H1 (cell line): Measurements from ENCODE around the gene LITAF. TPM values are rescaled to one million over a fixed set of nuclear protein-coding genes. Genes with fewer than 3 reads are reported as not detected.

Experiments used
- CHD7 ChIP-seq: fragments of 300-600 bp; sonication (generic); IDR thresholded peaks from 2 replicates; pipeline ENCODE4 v1.7.1; 2012; ENCODE audit warnings: low read length, moderate library complexity, mild to moderate bottlenecking, inconsistent platforms; ENCODE audit not compliant: insufficient replicate concordance
- polyA plus RNA-seq, 7 experiments: library from polyadenylated mRNA; depleted of rRNA in 3 of 7; stranded (reverse) in 5 of 7; unstranded in 2 of 7; fragments of >200 nt in 5 of 7; fragments of 200-250 nt in 2 of 7; gene quantifications; 1 replicate in 5 of 7; 2 replicates in 1 of 7; 4 replicates in 1 of 7; pipeline versions ENCODE4 v1.2.1 to v1.2.3, GENCODE V29; 2011 to 2013; ENCODE audit warnings: missing spikeins in 2 of 7, mixed read lengths in 2 of 7
- total RNA-seq: library from RNA; stranded (reverse); fragmentation: NEBNext Ultra II Directional; extraction: Animal tissue kit (Norgen Biotek cat#: 25700); gene quantifications from 2 replicates; pipeline ENCODE4 v1.2.1, GENCODE V29; 2021

LITAF gene
- total and polyA plus RNA-seq, 2 of the 8 experiments (the other 6 are each of a cell fraction or from before 2014, with no cell fraction given), result 165 to 205 TPM

GRCh38 chr16:11526655-11527350 is 59.9 kb downstream of the LITAF start (continued):
- no peak for TF ChIP-seq CHD7
